ENCODE measurements around the gene CTU2.

CTU2 gene

GRCh38 chr16:88749358-88749757, 43.1 kb downstream of the CTU2 start:
- no peak overlapping the region for H3K27ac Mint-ChIP-seq
- H3K4me1 Mint-ChIP-seq, result peaks cover 23% of the 10 kb centered on the region
- no peaks in the 10 kb centered on the region for H3K9me3 Mint-ChIP-seq
- no peak overlapping the region for H3K4me3 Mint-ChIP-seq
- H3K36me3 Mint-ChIP-seq, result no peaks in the 10 kb centered on the region
- H3K27me3 Mint-ChIP-seq, result no peaks in the 10 kb centered on the region

DNA sequence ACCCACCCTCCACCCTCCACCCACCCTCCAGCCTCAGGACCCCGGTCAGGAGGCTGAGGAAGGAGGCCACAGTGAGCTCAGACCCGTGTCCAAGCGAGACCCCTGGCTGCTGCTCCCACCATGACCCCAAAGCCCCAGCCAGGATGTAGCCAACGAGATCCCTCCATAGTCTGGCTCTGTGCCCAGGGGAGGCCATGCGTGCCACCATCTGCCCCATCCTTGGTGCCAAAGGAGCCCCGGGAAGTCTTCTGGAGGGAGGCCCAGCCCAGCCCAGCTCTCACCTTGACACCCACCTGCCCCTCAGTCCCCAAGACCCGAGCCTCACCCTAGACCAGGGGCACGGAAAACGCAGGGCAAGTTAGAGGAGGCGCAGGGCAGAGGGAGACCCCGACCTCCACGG, 44.6 kb downstream of the CTU2 start:
- Mint-ChIP-seq H3K9me3 (no peaks in the 10 kb centered on the region), H3K27ac (no peak overlapping the region), H3K36me3 (no peaks in the 10 kb centered on the region), H3K27me3 (no peaks in the 10 kb centered on the region), H3K4me3 (no peak overlapping the region), H3K4me1 (peaks cover 11% of the 10 kb centered on the region)

DNA sequence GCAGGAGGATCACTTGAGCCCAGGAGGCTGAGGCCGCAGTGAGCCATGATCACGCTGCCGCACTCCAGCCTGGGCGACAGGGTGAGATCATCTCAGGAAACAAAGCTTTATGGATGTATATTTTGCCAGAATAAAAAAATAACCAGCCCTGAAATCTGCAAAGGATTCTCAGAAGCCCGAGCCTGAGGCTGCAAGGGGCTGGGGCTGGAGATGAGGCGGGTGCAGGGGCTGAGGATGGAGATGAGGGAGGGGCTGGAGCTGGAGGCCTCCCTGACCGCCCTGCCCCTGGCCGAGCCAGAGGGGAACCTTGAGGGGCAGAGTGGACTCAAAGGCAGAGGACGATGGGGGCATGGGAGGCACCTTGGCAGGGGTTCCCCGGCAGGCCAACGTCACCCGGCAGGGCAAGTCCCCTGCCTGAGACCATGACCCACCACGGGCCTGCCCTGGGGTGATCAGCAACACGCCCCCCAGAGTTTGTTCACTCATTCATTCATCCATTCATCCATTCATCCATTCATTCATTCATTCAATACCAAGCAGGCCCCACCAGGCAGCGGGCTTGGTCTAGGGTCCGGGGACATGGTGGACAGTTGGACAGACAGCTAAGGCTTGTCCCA, 46.2 kb downstream of the CTU2 start:
- Mint-ChIP-seq H3K27me3 (no peaks in the 10 kb centered on the region), H3K4me3 (no peak overlapping the region), H3K27ac (peak overlapping the region; percentile 41), H3K4me1 (peaks cover 4% of the 10 kb centered on the region), H3K36me3 (no peaks in the 10 kb centered on the region), H3K9me3 (no peaks in the 10 kb centered on the region)

- Mint-ChIP-seq H3K9me3 (no peaks in the 10 kb centered on the region), H3K27ac (no peak overlapping the region), H3K36me3 (no peaks in the 10 kb centered on the region), H3K4me1 (peaks cover 4% of the 10 kb centered on the region), H3K4me3 (no peak overlapping the region), H3K27me3 (no peaks in the 10 kb centered on the region)
These were observed 46.9 kb downstream of the CTU2 start for GRCh38 chr16:88753191-88753590.

GRCh38 chr16:88753602-88754001, 47.3 kb downstream of the CTU2 start:
- H3K27ac Mint-ChIP-seq, result no peak overlapping the region

DNA sequence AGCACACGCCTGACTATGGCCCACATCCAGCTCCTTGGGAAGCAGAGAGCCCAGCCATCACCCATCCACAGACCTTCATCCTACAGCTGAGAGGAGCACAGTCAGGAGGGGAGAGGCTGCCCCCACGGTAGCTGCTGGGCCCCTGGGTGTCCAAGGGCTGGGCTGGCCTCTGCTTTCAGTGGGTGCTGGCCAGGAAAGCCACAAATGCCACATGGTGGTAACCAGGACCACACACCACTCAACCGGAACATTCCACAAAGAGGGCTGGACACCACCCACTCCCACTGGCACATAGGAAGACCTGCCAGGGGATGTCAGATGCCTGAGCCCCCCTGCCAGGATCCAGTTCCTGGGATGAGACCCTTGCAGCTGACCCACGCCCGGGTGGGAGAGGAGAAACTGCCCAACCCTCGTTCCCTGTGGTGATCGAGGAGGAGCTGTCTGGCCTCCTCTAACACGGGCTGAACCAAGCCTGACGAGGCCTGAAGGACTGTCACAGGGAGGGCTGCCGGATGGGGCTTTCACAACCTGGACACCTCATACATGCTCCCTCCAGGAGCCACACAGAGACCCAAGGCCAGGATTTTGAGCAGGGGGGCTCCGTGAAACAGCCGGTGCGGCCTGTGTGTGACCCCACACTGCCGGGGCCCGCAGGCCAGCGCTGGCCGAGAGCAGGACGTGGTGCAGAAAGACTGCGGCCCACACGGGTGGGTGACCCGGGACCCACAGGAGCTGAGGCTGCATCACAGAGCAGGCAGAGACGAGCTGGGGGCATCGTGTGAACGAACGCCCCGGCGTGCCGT, 48.0 kb downstream of the CTU2 start:
- H3K27me3 Mint-ChIP-seq, result no peaks in the 10 kb centered on the region
- H3K4me3 Mint-ChIP-seq, result no peak overlapping the region
- no peak overlapping the region for H3K27ac Mint-ChIP-seq
- H3K9me3 Mint-ChIP-seq, result no peaks in the 10 kb centered on the region
- H3K4me1 Mint-ChIP-seq, result peaks cover 11% of the 10 kb centered on the region
- H3K36me3 Mint-ChIP-seq, result no peaks in the 10 kb centered on the region

More at GRCh38 chr16:88753602-88754001, 47.3 kb downstream of the CTU2 start:
- H3K9me3 Mint-ChIP-seq, result no peaks in the 10 kb centered on the region
- H3K4me3 Mint-ChIP-seq, result no peak overlapping the region
- no peaks in the 10 kb centered on the region for H3K27me3 Mint-ChIP-seq
- H3K36me3 Mint-ChIP-seq, result no peaks in the 10 kb centered on the region
- H3K4me1 Mint-ChIP-seq, result peaks cover 6% of the 10 kb centered on the region

GRCh38 chr16:88754912-88755744, 48.8 kb downstream of the CTU2 start:
- Mint-ChIP-seq H3K36me3 (no peaks in the 10 kb centered on the region), H3K27me3 (no peaks in the 10 kb centered on the region), H3K4me1 (peaks cover 14% of the 10 kb centered on the region), H3K27ac (no peak overlapping the region), H3K9me3 (no peaks in the 10 kb centered on the region), H3K4me3 (no peak overlapping the region)

DNA sequence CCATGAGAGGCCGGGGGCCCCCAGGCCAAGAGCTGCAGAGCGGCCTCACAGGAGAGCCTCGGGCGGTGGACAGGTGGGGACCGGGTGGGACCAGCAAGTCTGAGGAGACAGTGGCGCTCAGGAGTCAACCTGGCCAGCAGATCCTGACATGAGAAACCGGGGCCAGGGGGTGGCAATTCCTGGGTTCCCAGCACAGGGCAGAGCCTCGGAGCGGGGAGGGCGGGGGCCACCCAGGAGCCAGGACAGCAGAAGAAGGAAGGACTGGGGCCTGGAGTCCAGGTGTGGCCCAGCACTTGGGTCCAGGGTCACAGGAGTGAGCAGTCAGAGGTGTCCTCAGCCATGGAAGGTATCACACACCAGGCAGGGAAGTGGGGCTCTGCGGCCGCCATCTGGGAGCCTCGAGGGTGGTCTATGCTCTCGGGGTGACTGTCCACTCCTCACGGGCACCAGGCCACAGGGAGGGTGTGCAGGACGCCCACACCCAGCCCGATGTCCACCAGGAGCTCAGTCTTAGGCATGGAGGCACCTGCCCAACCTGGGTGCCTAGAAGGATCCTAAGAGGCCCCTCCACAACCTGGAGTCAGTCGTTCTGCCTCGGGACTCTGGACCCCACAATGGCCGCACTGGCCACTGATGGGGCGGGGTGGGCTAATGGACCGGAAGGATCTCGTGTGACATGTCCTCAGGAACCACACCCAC, 49.6 kb downstream of the CTU2 start:
- H3K4me3 Mint-ChIP-seq, result no peak overlapping the region
- H3K36me3 Mint-ChIP-seq, result no peaks in the 10 kb centered on the region
- H3K27ac Mint-ChIP-seq, result no peak overlapping the region
- H3K4me1 Mint-ChIP-seq, result peaks cover 14% of the 10 kb centered on the region
- no peaks in the 10 kb centered on the region for H3K27me3 Mint-ChIP-seq
- no peaks in the 10 kb centered on the region for H3K9me3 Mint-ChIP-seq

- H3K4me1 Mint-ChIP-seq, result peaks cover 17% of the 10 kb centered on the region
- no peaks in the 10 kb centered on the region for H3K9me3 Mint-ChIP-seq
- H3K36me3 Mint-ChIP-seq, result no peaks in the 10 kb centered on the region
- no peaks in the 10 kb centered on the region for H3K27me3 Mint-ChIP-seq
- no peak overlapping the region for H3K4me3 Mint-ChIP-seq
- H3K27ac Mint-ChIP-seq, result no peak overlapping the region
These were observed 52.1 kb downstream of the CTU2 start for GRCh38 chr16:88758227-88758943.

- Mint-ChIP-seq H3K4me1 (peaks cover 15% of the 10 kb centered on the region), H3K27me3 (no peaks in the 10 kb centered on the region), H3K36me3 (no peaks in the 10 kb centered on the region), H3K27ac (no peak overlapping the region), H3K4me3 (peak overlapping the region; percentile 44), H3K9me3 (no peaks in the 10 kb centered on the region)
These were observed 52.6 kb downstream of the CTU2 start for GRCh38 chr16:88758944-88759244.

- peak overlapping the region; percentile 8 for H3K27ac Mint-ChIP-seq
- H3K4me1 Mint-ChIP-seq, result peaks cover 15% of the 10 kb centered on the region
- no peaks in the 10 kb centered on the region for H3K9me3 Mint-ChIP-seq
- H3K36me3 Mint-ChIP-seq, result no peaks in the 10 kb centered on the region
- H3K4me3 Mint-ChIP-seq, result peak overlapping the region; percentile 44
- H3K27me3 Mint-ChIP-seq, result no peaks in the 10 kb centered on the region
These were observed 53.1 kb downstream of the CTU2 start for GRCh38 chr16:88759245-88759975.

GRCh38 chr16:88759976-88760350, 53.7 kb downstream of the CTU2 start:
- Mint-ChIP-seq H3K4me3 (no peak overlapping the region), H3K4me1 (peaks cover 15% of the 10 kb centered on the region), H3K36me3 (no peaks in the 10 kb centered on the region), H3K27me3 (no peaks in the 10 kb centered on the region), H3K27ac (no peak overlapping the region), H3K9me3 (no peaks in the 10 kb centered on the region)

DNA sequence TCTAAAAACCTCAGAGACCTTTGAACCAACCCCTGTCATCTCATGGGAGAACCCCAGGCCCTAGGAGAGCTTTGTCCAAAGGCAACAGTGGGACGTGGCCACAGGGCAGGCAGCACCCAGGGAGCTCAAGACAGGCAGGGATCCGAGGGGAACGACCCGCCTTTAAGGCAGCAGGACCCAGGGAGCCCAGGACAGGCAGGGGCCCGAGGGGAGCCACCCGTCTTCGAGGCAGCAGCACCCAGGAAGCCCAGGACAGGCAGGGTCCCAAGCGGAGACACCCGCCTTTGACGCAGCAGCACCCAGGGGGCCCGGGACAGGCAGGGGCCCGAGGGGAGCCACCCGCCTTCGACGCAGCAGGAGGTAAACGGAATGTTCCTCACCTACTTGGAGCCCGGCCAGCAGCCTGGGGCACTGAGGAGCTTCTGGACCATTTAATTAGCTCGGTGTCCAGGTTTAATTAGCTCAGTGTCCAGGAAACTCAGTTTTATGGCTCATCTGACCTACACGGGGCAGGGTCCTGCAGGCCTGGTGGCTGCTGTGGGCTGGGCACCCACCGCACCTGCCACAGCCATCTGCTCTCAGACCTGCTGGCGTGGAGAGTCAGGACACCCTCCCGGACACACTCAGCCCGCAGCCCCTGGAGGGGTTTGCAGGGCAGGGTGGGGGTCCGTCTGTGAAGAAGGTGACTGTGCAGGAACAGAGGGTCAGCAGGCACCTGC, 54.3 kb downstream of the CTU2 start:
- Mint-ChIP-seq H3K36me3 (no peaks in the 10 kb centered on the region), H3K27ac (no peak overlapping the region), H3K9me3 (no peaks in the 10 kb centered on the region), H3K4me1 (peaks cover 15% of the 10 kb centered on the region), H3K4me3 (no peak overlapping the region), H3K27me3 (no peaks in the 10 kb centered on the region)

DNA sequence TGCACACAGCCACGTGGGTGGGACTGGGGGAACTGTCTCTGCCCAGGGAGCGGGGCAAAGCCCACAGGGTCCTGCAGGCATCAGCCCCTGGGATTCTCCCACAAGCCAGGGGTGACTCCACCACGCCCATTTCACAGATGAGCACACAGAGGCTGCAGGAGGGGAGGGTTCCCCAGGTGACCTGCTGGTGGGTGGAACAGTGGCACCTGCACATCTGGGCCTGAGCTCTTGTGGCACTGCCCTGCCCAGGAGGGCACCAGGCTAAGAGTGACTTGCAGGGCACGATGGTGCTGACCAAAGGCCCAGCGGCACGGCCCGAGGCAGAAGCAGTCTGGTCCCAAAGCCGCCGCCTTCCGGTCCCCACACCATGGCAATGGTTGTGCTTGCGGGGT, 54.8 kb downstream of the CTU2 start:
- H3K36me3 Mint-ChIP-seq, result no peaks in the 10 kb centered on the region
- H3K4me1 Mint-ChIP-seq, result peaks cover 19% of the 10 kb centered on the region
- no peaks in the 10 kb centered on the region for H3K27me3 Mint-ChIP-seq
- no peak overlapping the region for H3K4me3 Mint-ChIP-seq
- no peak overlapping the region for H3K27ac Mint-ChIP-seq
- no peaks in the 10 kb centered on the region for H3K9me3 Mint-ChIP-seq
